GM12865 (cell line): ENCODE data around the gene TFDP2.
A peak's percentile ranks its signal among the peaks of the same experiment; 100 is the strongest.

Experiments
- DNase-seq: peaks from one replicate; pipeline ENCODE4 v3.0.0; 2010; ENCODE audit warnings: low read depth
- H3K4me3 ChIP-seq: 2 replicates; pipeline ENCODE4 v1.5.1; 2011; ENCODE audit warnings: mild to moderate bottlenecking, low read depth, low read length, control low read depth
- TF ChIP-seq, protein P1 (sequence below): IDR thresholded peaks from 2 replicates; pipeline ENCODE4 v1.5.1; 2011; ENCODE audit warnings: low read length, control low read depth, low read depth, inconsistent platforms; ENCODE audit not compliant: insufficient read depth; ENCODE audit errors: missing control alignments

The TFDP2 gene

DNA sequence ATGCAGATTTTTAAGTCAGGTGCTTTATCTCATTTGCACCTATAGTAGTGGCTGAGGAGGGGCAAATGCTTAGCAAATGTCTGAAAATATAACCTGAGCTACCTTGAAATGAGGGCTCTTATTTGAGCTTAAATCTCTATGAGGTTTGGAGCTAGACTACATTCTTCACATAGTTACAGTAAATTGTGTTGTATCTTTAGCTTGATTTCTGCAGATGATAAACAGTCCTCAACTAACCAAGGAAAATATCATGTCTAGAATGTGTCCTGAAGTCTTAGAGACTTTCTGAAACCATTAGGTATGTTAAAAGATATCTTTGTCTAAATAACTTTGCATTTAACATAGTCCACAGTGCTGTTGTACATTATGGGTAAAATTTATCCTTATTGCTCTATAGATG is 145.3 kb downstream of the TFDP2 start:
- H3K4me3 ChIP-seq, result no peak overlapping the region
- TF ChIP-seq, protein P1, sequence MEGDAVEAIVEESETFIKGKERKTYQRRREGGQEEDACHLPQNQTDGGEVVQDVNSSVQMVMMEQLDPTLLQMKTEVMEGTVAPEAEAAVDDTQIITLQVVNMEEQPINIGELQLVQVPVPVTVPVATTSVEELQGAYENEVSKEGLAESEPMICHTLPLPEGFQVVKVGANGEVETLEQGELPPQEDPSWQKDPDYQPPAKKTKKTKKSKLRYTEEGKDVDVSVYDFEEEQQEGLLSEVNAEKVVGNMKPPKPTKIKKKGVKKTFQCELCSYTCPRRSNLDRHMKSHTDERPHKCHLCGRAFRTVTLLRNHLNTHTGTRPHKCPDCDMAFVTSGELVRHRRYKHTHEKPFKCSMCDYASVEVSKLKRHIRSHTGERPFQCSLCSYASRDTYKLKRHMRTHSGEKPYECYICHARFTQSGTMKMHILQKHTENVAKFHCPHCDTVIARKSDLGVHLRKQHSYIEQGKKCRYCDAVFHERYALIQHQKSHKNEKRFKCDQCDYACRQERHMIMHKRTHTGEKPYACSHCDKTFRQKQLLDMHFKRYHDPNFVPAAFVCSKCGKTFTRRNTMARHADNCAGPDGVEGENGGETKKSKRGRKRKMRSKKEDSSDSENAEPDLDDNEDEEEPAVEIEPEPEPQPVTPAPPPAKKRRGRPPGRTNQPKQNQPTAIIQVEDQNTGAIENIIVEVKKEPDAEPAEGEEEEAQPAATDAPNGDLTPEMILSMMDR, result no peak
- DNase-seq, result no peak

DNA sequence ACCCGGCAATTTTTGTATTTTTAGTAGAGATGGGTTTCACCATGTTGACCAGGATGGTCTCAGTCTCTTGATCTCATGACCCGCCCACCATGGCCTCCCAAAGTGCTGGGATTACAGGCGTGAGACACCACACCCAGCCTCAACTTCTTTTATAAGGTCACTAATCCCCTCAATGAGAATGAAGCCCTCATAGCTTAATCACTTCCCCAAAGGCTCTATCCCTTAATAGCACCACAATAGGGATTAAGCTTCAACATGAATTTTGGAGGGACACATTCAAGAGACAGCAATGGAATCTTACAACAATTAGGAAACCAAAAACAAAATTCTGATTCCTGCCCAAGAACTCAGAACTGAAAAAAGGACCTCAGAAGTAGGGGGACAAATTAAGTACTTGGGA is 146.1 kb downstream of the TFDP2 start:
- TF ChIP-seq, protein P1, result no peak
- DNase-seq, result no peak
- H3K4me3 ChIP-seq, result no peak overlapping the region

- TF ChIP-seq, protein P1, result no peak
- DNase-seq, result no peak
- H3K4me3 ChIP-seq, result no peak overlapping the region
Measured at GRCh38 chr3:142000325-142000870, 148.9 kb downstream of the TFDP2 start.

- DNase-seq, result no peak
Measured at GRCh38 chr3:141998669-141999290, 150.6 kb downstream of the TFDP2 start.

GRCh38 chr3:141996437-141996836 is 152.9 kb downstream of the TFDP2 start:
- TF ChIP-seq, protein P1, result no peak
- H3K4me3 ChIP-seq, result no peak overlapping the region
- DNase-seq, result no peak

More at GRCh38 chr3:141998669-141999290, 150.6 kb downstream of the TFDP2 start:
- H3K4me3 ChIP-seq, result no peak overlapping the region
- TF ChIP-seq, protein P1, result peak; percentile 24

DNA sequence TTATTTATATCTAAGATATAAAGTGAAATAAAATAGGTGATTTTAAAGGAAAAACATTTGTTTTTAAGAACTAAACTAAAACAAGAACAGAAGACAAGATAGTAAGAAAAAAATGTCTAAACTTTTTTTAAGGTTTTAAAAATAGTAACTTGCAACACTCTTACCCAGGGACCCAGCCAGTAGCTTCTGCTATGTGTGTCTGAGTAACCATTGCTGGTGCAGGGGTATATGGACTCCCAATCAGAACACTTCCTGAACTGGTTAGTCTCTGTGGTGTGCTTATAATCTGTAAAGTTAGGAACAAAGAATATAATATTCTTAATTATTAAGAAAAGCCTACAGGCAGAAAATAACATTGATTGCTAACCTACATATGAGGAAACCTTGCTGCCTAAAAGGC is 154.5 kb downstream of the TFDP2 start:
- H3K4me3 ChIP-seq, result no peak overlapping the region
- TF ChIP-seq, protein P1, result no peak
- no peak for DNase-seq

GRCh38 chr3:141992512-141992911 is 156.8 kb downstream of the TFDP2 start:
- peak; percentile 39 for DNase-seq
- no peak overlapping the region for H3K4me3 ChIP-seq
- TF ChIP-seq, protein P1, result no peak
